NB4 (cell line): Measurements from ENCODE around the gene CYP24A1.

Experiments
- CTCF ChIP-seq: IDR thresholded peaks from one replicate; pipeline ENCODE4 v1.5.1; 2012; ENCODE audit warnings: low read depth, low read length
- MAX ChIP-seq: IDR thresholded peaks from 2 replicates; pipeline ENCODE4 v1.6.1; 2011; ENCODE audit warnings: low read depth, low read length
- POLR2A ChIP-seq: IDR thresholded peaks from 2 replicates; pipeline ENCODE4 v1.6.1; 2011; ENCODE audit warnings: mild to moderate bottlenecking; ENCODE audit not compliant: insufficient read length; ENCODE audit errors: extremely low read depth

DNA sequence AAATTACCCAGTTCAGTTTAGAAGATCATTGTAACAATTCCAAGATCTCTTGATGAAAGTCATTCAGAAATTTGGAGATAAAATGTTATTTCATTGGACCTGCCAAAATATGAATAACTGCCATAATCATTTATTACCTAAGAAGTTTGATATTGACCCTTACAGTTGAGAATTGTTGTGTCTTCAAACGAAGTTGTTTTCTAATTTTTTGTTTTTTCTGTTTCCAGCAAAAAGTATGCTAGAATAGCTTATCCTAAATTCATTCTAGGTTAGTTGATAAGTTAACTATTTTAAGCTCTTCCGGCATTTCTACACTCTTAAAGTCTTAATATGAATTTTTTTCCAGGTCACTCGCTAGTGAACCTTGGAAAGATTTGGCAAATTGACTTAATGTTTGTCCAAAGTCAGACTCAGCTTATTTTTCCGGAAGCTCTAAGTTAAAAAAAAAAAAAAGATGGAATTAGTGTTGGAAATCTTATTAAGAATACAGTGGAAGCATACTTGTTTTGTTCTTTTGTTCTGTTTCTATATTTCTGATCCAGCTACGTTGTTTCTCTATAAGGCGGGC, 28.9 kb downstream of the CYP24A1 start:
- no peak for TF ChIP-seq CTCF
- no peak for TF ChIP-seq POLR2A
- no peak for TF ChIP-seq MAX
